SJSA1 (cell line): Measurements from ENCODE around the gene INTS1. TPM values are rescaled to one million over a fixed set of nuclear protein-coding genes. Genes with fewer than 3 reads are reported as not detected.

Source experiments
- DNase-seq, 2 experiments: peaks; one replicate each; pipeline ENCODE4 v3.0.0-alpha.2; 2015 to 2020; ENCODE audit warnings: low spot score in 2 of 2, low read depth in 1 of 2
- H3K27ac ChIP-seq: fragments of 250-450 bp; sonication (Bioruptor Pico); 2 replicates; pipeline ENCODE4 v1.5.1; 2020; ENCODE audit warnings: mild to moderate bottlenecking, moderate library complexity
- H3K27me3 ChIP-seq: fragments of 250-450 bp; sonication (Bioruptor Pico); replicated peaks from 2 replicates; pipeline ENCODE4 v1.5.1; 2020; ENCODE audit warnings: mild to moderate bottlenecking, moderate library complexity
- H3K36me3 ChIP-seq: fragments of 250-450 bp; sonication (Bioruptor Pico); 2 replicates; pipeline ENCODE4 v1.5.1; 2020; ENCODE audit warnings: mild to moderate bottlenecking
- H3K4me1 ChIP-seq: fragments of 250-450 bp; sonication (Bioruptor Pico); replicated peaks from 2 replicates; pipeline ENCODE4 v1.6.1; 2021; ENCODE audit warnings: mild to moderate bottlenecking
- H3K4me3 ChIP-seq: fragments of 250-450 bp; sonication (Bioruptor Pico); 2 replicates; pipeline ENCODE4 v1.5.1; 2020; ENCODE audit warnings: mild to moderate bottlenecking
- H3K9me3 ChIP-seq: fragments of 250-450 bp; sonication (Bioruptor Pico); replicated peaks from 2 replicates; pipeline ENCODE4 v1.5.1; 2020; ENCODE audit warnings: mild to moderate bottlenecking
- total RNA-seq: library from RNA; depleted of rRNA; stranded (reverse); fragments of >200 nt; shearing (Covaris generic); gene quantifications from 2 replicates; pipeline ENCODE4 v1.2.3, GENCODE V29; 2014

The INTS1 gene
- total RNA-seq, 1 experiment from 2014 or later = 36.8 TPM

DNA sequence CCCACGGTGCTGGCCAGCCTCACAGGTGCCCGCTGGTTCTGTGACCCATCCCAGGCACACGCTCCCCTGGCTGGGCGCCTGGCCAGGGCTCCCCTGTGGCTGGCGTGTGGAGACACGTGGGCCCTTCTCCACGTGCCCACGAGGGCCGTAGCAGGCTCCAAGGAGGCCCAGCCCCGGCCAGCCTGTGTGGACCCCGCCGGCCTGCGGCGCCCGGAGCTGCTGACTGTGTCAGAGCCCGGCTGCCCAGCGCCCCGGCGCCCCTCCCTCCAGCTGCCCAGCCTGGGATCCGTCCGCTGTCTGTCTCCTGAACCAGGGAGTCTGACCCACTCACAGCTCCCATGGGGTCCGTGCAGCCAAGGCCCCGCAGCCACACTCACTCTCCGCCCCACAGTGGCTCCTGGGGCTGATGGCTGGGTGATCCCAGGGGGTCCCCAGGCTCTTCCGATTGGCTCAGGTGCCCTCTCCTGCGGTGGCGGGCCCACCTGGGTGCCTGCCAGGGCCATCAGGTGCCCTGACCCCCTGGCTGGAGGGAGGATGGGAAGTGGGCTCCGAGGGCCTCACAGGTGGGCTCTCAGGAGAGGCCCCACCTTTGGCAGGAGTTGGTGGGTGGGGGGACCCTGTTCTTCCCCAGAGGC lies 42.2 kb upstream of the INTS1 start:
- DNase-seq = no peak
- peaks cover 51% of the 10 kb centered on the region for H3K36me3 ChIP-seq
- H3K9me3 ChIP-seq = no peaks in the 10 kb centered on the region

DNA sequence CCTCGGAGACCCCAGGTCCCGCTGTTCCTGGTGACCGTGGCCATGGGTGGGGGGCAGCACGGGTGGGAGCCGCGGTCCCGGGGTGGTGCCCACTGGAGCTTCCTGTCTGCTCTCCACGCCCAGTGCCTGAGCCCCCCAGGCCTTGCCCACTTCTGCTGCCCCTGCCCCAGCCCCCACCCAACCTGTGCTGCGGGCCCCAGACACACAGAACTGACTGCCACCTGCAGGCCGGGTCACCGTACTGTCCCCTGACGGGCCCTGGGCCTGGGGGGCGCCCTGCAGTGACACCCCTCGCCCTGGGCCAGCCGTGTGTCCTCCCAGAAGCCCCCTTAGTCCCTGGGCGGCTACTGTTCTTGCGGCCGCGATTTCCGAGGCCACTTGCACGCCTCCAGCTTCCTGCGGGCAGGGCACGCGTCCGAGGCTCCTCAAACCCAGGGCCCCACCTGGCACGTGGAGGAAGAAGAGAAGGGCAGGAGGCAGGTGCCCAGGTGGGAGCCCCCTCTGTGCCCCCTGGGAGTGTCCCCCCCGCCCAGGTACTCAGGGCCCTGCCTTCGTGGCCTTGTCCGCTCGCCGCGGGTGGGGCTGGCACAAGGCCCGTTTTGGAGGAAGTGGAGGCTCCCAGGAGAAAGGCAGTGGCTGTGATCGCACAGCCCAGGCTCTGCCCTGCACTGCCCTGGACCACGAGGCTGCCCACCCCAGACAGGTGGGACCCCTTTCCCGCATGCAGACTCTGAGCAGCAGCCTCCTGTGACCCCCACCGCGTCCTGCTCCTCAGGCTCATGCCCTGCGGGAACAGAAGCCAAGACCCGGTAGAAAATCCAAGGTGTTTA lies 41.4 kb upstream of the INTS1 start:
- Histone ChIP-seq H3K9me3 (no peaks in the 10 kb centered on the region), H3K4me1 (no peaks in the 10 kb centered on the region), H3K4me3 (no peak overlapping the region), H3K27me3 (no peaks in the 10 kb centered on the region), H3K36me3 (peaks cover 58% of the 10 kb centered on the region), H3K27ac (no peak overlapping the region)
- DNase-seq = no peak

More for the DNA sequence above, 42.2 kb upstream of the INTS1 start:
- Histone ChIP-seq H3K4me3 (no peak overlapping the region), H3K4me1 (no peaks in the 10 kb centered on the region), H3K27me3 (no peaks in the 10 kb centered on the region), H3K27ac (no peak overlapping the region)

DNA sequence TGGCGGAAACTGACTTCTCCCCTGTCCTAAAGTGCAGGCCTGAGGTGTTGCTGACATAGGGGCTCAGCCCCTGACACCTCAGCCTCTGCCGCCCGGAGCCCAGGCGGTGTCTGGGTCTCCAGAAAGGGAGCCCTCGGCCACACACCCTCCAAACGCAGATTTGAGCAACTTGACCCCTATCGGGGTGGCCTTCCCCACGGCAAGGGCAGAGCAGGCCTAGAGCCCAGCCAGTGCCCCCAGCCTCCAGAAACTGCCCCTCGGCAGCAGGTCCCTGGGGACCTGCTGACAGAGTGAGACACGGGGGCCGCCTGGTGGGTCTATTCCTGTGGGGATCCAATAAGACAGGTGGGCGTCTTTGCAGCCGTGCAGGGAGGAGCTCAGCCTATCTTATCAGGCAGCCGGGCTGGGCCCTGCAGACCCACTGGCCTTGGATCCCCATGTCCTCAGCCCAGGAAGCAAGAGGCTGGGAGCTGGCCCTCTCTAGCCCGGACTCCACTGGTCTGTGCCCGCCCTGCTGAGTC lies 40.8 kb upstream of the INTS1 start:
- H3K4me3 ChIP-seq = no peak overlapping the region
- H3K27me3 ChIP-seq = no peaks in the 10 kb centered on the region
- H3K9me3 ChIP-seq = no peaks in the 10 kb centered on the region
- H3K36me3 ChIP-seq = peaks cover 63% of the 10 kb centered on the region
- H3K4me1 ChIP-seq = no peaks in the 10 kb centered on the region
- H3K27ac ChIP-seq = no peak overlapping the region
- no peak for DNase-seq

DNA sequence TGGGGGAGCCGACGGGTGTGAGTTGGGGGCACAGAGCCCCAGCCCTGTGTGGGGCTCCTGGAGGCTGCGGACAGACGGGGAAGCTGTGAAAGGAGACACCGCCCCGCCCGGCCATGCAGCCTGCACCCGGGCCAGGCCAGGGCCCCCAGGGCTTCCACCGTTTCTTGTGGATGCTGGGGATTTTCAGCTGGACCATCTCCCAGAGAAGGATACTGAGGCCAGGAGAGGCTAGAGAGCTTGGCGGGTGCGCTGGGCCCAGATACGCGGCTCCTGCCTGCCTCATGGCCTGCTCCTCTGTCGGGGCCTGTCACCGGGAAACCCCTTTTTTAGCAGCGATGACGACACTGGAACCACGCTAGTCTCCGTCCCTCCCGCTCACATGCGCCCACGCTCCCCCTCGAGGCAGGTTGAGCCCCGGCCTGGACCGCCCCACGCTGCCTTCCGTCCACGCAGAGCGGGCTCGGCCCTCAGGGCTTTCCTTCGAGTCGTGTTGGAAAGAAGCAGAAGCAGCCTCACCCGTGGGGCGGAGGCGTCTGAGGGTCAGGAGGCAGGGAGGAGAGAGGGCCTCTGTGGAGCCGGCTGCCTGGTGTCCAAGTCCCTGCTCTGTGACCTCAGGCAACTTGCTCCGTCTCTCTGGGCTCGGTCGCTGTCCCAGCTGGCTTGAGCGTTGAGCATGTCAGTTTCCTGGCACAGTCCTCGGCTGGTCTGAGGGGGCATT lies 40.1 kb upstream of the INTS1 start:
- Histone ChIP-seq H3K4me3 (no peak overlapping the region), H3K27me3 (no peaks in the 10 kb centered on the region), H3K36me3 (peaks cover 69% of the 10 kb centered on the region), H3K27ac (no peak overlapping the region), H3K4me1 (peaks cover 4% of the 10 kb centered on the region), H3K9me3 (no peaks in the 10 kb centered on the region)
- no peak for DNase-seq

DNA sequence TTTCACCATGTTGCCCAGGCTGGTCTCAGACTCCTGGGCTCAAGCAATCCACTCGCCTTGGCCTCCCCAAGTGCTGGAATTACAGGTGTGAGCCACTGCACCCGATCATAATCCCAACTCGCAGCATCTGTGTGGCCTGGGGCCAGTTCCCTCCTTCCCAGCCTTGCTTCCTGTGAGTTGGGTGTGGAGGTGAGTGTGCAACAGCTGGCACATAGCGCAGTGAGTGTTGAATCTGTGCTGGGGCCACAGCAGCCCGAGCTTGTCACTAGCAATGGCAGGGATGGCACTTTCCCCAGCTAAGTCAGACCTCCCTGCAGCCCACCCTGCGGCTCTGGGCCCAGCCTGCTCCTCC lies 39.6 kb upstream of the INTS1 start:
- Histone ChIP-seq H3K27me3 (no peaks in the 10 kb centered on the region), H3K27ac (no peak overlapping the region), H3K4me1 (peaks cover 9% of the 10 kb centered on the region), H3K9me3 (no peaks in the 10 kb centered on the region), H3K36me3 (peaks cover 73% of the 10 kb centered on the region), H3K4me3 (no peak overlapping the region)
- DNase-seq = no peak

DNA sequence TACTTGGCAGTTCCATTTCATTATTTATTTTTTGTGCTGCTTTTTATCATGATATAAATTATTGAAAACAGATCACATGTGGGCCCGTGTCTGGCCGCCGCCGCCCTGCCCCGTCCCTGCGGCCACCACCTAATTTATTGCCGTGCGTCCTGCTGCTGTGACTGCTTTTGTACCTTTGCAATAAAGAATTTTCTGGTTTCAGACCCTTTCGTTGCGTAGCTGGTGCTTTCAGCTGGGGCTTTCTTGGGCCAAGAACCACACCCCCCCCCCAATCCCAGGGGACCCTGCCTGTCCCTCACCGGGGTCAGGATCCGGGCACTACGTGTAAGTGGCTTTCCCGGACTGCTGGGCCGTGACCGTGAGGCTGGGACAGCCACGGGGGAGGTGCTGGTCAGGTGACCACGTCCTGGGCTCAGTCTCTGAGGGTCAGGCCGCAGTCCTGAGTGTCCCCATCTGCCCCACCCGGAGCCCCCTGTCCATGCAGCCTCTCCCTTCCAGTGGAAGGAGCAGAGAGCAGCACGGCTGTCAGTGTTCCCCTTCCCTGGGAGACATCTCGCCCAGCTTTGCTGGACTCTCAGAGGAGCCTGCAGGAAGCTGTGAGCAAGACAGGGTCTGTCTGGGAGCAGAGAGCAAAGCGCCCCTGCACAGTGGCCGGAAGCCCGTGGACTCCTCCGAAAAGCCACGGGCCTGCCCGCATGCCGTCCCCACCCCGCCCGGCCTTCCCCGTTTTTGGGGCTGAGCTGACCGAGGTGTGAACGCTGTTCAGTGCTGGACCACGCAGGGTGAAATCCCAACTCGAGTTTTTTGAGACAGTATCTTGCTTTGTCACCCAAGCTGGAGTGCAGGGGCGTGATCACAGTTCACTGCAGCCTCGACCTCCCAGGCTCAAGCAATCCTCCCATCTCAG lies 38.9 kb upstream of the INTS1 start:
- Histone ChIP-seq H3K27me3 (no peaks in the 10 kb centered on the region), H3K4me3 (no peak overlapping the region)
- DNase-seq = no peak

DNA sequence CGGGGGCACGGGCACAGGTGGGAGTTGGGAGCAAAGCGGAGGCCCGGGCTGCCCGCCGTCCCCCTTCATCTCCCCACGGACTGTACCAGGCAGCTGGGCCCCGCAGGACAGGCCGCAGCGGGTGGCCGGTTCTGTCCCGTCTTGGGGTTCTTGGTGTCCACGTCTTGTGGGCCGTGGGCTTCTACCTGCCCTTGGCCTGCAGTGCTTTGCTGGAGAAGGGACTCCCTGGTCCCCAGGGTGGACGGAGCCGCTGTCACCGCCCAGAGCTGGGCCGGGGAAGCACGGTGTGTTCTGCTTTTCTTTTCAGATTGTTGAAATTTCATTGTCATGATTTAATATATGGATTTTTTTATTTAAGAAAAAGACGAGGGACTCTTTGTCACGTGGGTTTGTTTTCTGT lies 38.1 kb upstream of the INTS1 start:
- no peak for DNase-seq
- Histone ChIP-seq H3K27me3 (no peaks in the 10 kb centered on the region), H3K9me3 (no peaks in the 10 kb centered on the region), H3K36me3 (peaks cover 78% of the 10 kb centered on the region), H3K4me1 (peaks cover 24% of the 10 kb centered on the region), H3K4me3 (no peak overlapping the region), H3K27ac (no peak overlapping the region)

More for the DNA sequence above, 38.9 kb upstream of the INTS1 start:
- Histone ChIP-seq H3K9me3 (no peaks in the 10 kb centered on the region), H3K27ac (no peak overlapping the region), H3K4me1 (peaks cover 16% of the 10 kb centered on the region), H3K36me3 (peaks cover 76% of the 10 kb centered on the region)

DNA sequence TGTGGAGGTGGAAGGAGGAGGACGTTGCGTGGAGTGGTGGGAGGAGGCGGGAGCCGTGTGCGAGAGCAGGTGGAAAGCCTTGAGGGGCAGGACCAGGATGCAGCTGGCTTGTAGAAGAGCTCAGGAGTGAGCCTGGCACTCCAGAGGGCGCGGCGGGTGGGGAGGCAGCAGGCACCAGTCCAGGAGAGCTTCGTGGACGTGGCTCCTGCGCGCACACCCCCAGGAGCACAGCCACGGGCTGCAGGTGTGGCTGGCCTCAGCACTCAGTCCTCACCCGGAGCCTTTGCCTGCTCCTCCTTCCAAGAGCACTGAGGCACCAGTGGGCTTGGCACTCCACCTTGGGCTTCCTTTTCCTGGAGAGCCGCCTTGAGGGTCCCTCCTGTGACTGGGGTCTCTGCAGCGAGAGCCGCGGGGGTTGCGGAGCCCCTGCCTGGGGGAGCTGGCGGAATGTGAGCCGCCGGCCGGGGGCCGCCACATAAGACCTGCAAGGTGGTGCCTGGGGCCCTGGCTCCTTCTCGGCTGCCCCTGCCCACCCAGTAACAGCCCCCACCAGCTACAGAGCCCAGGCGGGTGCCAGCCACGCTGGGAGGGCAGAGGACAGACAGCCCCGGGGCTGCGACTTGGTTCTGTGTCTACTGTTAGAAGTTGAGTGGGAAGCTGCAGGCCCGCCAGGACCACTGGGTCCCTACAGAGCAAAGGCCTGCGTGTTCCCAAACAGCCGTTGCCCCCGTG lies 37.4 kb upstream of the INTS1 start:
- H3K27me3 ChIP-seq = no peaks in the 10 kb centered on the region
- H3K4me3 ChIP-seq = no peak overlapping the region
- peaks cover 77% of the 10 kb centered on the region for H3K36me3 ChIP-seq
- H3K27ac ChIP-seq = no peak overlapping the region
- H3K4me1 ChIP-seq = peaks cover 31% of the 10 kb centered on the region
- no peak for DNase-seq
- H3K9me3 ChIP-seq = no peaks in the 10 kb centered on the region

DNA sequence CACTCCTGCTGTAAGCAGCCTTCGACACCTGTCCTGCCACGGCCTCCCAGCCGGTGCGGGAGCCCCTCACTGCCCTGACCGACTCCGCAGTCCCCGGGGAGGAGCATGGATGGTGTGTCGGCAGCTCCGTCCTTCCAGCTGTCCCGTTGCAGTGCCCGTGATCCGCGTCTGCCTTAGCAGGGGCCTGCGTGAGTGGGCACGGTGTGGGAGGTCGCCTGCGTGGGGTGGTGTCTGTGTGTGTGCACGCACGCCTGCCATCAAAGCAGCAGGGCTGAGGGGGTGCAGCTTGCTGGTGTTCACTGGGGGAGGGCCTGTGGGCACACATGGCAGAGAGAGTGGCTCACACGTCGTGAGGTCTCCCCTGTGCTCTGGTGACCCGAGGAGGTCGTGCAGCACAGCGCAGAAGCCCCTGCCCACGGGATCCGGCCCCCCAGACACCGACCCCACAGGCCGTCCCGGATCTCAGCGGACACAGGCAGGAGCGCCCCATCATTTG lies 36.6 kb upstream of the INTS1 start:
- Histone ChIP-seq H3K9me3 (no peaks in the 10 kb centered on the region), H3K36me3 (peaks cover 83% of the 10 kb centered on the region), H3K27ac (no peak overlapping the region), H3K27me3 (no peaks in the 10 kb centered on the region), H3K4me1 (peaks cover 39% of the 10 kb centered on the region), H3K4me3 (no peak overlapping the region)
- DNase-seq = no peak

DNA sequence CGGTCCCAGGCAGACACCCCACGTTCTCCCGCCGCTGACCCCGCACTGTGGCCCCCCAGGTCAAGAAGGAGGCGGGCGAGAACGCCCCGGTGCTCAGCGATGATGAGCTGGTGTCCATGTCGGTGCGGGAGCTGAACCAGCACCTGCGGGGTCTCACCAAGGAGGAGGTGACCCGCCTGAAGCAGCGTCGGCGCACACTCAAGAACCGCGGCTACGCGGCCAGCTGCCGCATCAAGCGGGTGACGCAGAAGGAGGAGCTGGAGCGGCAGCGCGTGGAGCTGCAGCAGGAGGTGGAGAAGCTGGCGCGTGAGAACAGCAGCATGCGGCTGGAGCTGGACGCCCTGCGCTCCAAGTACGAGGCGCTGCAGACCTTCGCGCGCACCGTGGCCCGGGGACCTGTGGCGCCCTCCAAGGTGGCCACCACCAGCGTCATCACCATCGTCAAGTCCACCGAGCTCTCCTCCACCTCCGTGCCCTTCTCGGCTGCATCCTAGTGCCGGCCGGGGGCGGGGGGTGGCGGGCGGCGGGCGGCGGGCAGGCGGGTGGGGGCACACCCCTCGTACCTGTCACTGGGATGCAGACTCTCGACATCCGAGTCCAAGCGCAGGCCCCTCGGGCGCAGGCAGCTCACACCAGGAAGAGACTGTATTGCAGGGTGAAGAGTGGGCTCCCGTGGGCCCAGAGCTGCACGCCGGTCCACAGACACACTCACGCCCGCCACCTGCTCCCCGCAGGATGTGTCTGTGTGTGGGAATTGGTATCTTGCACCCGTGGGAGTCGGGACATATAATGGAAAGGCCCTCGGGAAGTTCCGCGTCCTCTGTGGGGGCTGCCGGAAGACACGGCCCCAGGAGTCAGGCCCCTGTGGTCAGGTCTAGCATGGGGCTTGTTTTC lies 35.9 kb upstream of the INTS1 start:
- Histone ChIP-seq H3K27ac (no peak overlapping the region), H3K4me3 (no peak overlapping the region), H3K9me3 (no peaks in the 10 kb centered on the region), H3K27me3 (no peaks in the 10 kb centered on the region), H3K36me3 (peaks cover 86% of the 10 kb centered on the region), H3K4me1 (peaks cover 41% of the 10 kb centered on the region)
- no peak for DNase-seq

DNA sequence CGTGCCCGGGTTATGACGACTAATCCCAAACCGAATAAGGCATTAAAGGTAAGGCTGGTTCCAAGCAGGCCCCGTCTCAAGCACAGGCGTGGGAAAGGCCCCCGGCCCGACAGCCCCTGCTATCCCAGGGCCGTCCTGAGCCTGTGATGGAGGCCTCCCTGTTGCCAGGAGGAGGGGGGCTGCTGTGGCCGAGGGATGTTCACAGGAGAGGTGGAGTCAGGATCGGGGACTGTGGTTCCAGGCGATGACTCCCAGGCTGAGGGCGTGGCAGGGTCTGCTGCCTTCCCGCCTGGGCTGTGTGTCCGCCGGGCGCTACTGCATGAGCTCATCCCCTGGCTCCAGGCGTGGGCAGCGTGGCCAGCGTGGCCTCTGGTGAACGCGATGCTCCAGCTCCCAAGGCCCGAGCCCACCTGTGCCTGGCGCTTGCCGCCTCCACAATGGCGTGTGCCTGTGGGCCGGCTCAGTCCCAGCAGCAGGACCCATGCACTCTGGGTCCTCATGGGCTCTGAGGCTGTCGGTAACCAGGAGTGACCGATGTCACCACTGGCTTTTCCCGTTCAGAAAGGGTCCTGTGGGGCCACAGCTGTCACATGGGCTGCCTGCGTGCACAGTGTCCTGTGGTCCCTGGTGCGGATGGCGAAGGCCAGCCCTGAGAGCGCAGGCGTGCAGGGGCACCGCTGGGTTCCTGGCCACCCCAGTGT lies 35.1 kb upstream of the INTS1 start:
- no peaks in the 10 kb centered on the region for H3K9me3 ChIP-seq
- no peaks in the 10 kb centered on the region for H3K27me3 ChIP-seq
- H3K4me3 ChIP-seq = no peak overlapping the region; the same call in 1 of the 2 replicates
- H3K4me1 ChIP-seq = peaks cover 44% of the 10 kb centered on the region
- peaks cover 79% of the 10 kb centered on the region for H3K36me3 ChIP-seq
- peak overlapping the region; percentile 100 for H3K27ac ChIP-seq
- no peak for DNase-seq
